ENCODE results near the gene PPP1R7.
"Not testable (repeated sequence)": the region's sequence is repeated elsewhere in the genome, so short reads cannot be mapped to it uniquely, and the experiment has no call there.

The PPP1R7 gene

GRCh38 chr2:241177526-241178334, 27.5 kb downstream of the PPP1R7 start:
- no peak for DNase-seq

- no peak for DNase-seq
Observed at GRCh38 chr2:241178961-241179360, 28.7 kb downstream of the PPP1R7 start.

GRCh38 chr2:241179899-241180298, 29.6 kb downstream of the PPP1R7 start:
- no peak for DNase-seq

GRCh38 chr2:241180495-241180894, 30.2 kb downstream of the PPP1R7 start:
- no peak for DNase-seq

DNA sequence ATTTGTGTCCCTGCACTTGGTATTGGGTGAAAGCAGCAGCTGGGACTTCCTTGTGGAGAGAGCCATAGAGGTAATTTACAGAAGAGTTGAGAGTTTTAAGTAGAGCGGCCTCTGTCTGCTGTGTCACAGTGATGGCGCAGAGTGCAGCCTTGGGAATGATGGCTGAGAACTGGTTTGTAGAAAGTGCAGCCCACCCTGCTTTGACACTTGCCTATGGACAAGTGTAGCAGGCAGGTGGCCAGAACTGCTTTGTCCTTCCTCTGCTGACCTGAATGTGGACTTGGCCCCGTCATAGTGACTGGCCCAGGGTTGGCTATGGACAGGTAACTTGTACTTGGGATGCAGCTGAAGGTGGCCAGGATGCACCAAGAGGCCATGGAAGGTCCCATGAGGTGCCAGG, 31.9 kb downstream of the PPP1R7 start:
- DNase-seq: no peak

- DNase-seq: no peak
Observed at GRCh38 chr2:241182531-241183133, 32.4 kb downstream of the PPP1R7 start.

- DNase-seq: no peak
Observed at GRCh38 chr2:241183221-241183620, 33.0 kb downstream of the PPP1R7 start.

- DNase-seq: no peak
Observed at GRCh38 chr2:241184901-241185300, 34.6 kb downstream of the PPP1R7 start.

GRCh38 chr2:241185961-241186360, 35.7 kb downstream of the PPP1R7 start:
- no peak for DNase-seq

DNA sequence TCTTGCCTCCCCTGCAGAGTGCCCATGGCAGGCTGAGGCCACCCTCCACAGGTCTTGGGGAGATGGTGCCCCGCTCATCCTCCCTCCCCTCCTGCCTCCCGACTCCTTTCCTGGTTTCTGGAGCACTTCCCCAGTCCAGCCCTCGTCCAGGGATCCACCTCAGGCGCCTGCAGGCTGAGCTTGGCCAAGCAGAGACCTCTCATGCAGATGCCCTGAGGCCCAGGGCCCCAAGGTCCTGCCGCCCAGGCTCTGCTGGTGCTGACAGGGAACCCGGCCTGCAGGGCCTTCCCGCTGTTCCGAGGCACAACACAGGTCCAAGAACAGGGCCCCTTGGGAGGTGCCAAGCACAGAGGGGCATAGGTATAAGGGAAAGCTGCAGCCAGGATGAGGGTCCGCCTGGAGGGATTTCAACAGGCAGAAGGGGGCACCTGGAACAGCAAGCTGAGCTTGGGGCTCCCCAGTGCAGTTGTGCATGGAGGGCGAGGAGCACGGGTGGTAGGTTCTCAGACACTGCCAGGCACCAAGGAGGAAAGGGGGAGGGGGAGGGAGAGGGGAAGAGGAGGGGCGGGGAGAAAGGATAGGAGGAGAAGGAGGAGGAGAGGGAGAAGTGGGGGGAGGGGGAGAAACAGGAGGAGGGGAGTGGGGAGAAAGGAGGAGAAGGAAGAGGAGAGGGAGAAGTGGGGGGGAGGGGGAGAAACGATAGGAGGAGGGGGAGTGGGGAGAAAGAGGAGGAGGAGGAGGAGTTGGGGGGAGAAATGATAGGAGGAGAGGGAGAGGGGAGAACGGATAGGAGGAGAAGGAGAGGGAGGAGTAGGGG, 37.0 kb downstream of the PPP1R7 start:
- no peak for DNase-seq

- DNase-seq: no peak
Observed at GRCh38 chr2:241187918-241188234, 37.6 kb downstream of the PPP1R7 start.

DNA sequence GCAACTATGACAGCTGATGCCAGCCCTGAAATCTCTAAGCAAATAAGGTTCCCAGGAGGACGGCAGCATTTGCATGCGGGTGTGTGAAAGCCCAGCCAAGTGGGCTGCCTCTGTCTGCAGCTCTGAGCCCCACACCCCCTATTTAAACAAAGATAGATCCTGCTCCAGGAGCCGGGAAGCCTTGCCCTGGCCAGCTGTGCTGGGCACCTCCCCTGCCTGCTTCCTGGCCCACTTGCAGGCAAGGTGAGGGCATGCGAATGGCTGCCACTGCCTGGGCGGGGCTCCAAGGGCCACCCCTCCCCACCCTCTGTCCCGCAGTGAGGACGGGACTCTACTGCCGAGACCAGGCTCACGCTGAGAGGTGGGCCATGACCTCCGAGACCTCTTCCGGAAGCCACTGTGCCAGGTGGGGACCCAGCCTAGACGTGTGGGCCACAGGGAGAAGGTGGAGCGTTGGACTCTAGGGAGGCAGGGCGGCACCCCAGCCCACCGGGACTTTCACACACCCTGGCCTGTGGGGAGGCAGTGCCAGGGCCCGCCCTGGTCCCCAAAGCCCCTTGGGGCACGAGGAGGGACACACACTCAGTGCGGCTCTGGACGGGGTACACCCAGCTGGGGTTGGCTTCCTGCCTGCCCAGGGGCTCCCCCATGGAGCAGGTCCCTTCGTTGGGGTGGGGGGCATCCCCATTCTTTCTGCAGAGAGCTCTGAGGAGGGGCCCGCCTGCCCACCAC, 38.3 kb downstream of the PPP1R7 start, which contains the start of gene ANO7:
TSS of gene ANO7 (plus strand) at position 317 of the 732 bp plus-strand sequence. CDS start 1,387 bp downstream, outside the sequence.
- DNase-seq: no peak

- DNase-seq: no peak
Observed at GRCh38 chr2:241189093-241189855, 39.0 kb downstream of the PPP1R7 start.

GRCh38 chr2:241189856-241190201, 39.6 kb downstream of the PPP1R7 start:
- DNase-seq: no peak

- DNase-seq: no peak
Observed at GRCh38 chr2:241190291-241190981, 40.2 kb downstream of the PPP1R7 start.

GRCh38 chr2:241191081-241191480, 40.8 kb downstream of the PPP1R7 start:
- DNase-seq: no peak

GRCh38 chr2:241193271-241193670, 43.0 kb downstream of the PPP1R7 start:
- no peak for DNase-seq

DNA sequence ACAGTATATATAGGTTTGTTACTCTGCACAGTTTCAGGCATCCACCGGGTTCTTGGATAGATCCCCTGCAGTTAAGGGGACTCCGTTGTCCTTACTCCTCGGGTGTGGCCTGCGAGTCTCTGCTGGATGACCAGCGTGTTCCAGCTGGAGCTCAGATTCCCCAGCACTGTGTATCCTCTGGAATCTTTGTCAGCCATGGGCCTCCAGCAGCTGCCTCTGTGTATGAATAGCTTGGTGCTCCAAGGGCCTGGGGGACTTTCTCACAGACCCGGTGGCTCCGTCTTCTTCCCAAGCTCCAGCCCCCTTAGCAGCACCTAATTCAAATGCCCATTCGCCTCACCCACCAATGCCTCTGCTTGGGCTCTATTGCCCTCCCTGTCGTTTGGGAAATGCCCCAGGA, 44.5 kb downstream of the PPP1R7 start:
- DNase-seq: no peak

GRCh38 chr2:241195506-241196130, 45.4 kb downstream of the PPP1R7 start:
- DNase-seq: no peak

DNA sequence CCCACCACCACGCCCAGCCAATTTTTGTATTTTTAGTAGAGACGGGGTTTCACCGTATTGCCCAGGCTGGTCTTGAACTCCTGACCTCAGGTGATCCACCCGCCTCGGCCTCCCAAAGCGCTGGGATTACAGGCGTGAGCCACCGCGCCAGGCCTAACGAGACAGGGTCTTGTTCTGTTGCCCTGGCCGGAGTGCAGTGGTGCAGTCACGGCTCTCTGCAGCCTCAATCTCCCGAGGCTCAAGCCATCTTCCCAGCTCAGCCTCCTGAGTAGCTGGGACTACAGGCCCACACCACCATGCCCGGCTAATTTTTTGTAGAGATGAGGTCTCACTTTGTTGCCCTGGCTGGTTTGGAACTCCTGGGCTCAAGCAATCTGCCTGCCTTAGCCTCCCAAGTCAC, 47.0 kb downstream of the PPP1R7 start:
- not testable (repeated sequence) for DNase-seq

DNA sequence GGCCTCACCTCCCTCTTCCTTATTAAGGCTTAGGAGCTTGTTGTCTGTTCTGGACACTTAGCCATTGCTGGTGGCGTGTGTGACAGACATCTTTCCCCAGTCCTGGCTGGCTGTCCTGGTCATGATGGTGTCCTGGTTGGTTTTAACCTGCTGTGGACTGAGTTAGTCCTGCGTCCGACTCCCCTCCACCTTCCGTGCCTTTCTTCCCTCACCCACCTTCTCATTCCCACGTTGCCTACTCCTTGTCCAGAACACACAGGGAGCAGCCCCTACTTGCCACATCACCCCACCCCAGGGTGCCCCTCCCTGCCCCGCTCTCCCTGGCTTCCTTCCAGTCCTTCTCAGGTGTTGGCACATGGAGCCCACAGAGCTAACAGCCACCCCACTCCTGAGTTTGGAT, 47.7 kb downstream of the PPP1R7 start:
- no peak for DNase-seq

All from SIG-M5 (cell line).